ENCODE results near the gene GRK3. TPM values are rescaled to one million over a fixed set of nuclear protein-coding genes. Genes with fewer than 3 reads are reported as not detected.

GRK3 gene
- total RNA-seq, 1 experiment from 2014 or later: 14.6 TPM

- TF ChIP-seq, protein P1, sequence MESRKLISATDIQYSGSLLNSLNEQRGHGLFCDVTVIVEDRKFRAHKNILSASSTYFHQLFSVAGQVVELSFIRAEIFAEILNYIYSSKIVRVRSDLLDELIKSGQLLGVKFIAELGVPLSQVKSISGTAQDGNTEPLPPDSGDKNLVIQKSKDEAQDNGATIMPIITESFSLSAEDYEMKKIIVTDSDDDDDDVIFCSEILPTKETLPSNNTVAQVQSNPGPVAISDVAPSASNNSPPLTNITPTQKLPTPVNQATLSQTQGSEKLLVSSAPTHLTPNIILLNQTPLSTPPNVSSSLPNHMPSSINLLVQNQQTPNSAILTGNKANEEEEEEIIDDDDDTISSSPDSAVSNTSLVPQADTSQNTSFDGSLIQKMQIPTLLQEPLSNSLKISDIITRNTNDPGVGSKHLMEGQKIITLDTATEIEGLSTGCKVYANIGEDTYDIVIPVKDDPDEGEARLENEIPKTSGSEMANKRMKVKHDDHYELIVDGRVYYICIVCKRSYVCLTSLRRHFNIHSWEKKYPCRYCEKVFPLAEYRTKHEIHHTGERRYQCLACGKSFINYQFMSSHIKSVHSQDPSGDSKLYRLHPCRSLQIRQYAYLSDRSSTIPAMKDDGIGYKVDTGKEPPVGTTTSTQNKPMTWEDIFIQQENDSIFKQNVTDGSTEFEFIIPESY (IDR thresholded peaks at IDR 0.05; ENCODE audit: extremely low read depth, insufficient replicate concordance, low read length): no peak
- no peak for TF ChIP-seq EZH2 (IDR thresholded peaks at IDR 0.05)
- no peak for TF ChIP-seq CTCF (IDR thresholded peaks at IDR 0.05 in 2 of 3, conservative IDR thresholded peaks at IDR 0.05 in 1 of 3; ENCODE audit: borderline replicate concordance in 1 of 3, insufficient read depth in 1 of 3, low read depth in 2 of 3, low read length in 2 of 3)
- no peak for TF ChIP-seq CEBPB (IDR thresholded peaks at IDR 0.05; ENCODE audit: low read depth)
- TF ChIP-seq CBX3 (IDR thresholded peaks at IDR 0.05; ENCODE audit: low read depth): no peak
- TF ChIP-seq, protein P2, sequence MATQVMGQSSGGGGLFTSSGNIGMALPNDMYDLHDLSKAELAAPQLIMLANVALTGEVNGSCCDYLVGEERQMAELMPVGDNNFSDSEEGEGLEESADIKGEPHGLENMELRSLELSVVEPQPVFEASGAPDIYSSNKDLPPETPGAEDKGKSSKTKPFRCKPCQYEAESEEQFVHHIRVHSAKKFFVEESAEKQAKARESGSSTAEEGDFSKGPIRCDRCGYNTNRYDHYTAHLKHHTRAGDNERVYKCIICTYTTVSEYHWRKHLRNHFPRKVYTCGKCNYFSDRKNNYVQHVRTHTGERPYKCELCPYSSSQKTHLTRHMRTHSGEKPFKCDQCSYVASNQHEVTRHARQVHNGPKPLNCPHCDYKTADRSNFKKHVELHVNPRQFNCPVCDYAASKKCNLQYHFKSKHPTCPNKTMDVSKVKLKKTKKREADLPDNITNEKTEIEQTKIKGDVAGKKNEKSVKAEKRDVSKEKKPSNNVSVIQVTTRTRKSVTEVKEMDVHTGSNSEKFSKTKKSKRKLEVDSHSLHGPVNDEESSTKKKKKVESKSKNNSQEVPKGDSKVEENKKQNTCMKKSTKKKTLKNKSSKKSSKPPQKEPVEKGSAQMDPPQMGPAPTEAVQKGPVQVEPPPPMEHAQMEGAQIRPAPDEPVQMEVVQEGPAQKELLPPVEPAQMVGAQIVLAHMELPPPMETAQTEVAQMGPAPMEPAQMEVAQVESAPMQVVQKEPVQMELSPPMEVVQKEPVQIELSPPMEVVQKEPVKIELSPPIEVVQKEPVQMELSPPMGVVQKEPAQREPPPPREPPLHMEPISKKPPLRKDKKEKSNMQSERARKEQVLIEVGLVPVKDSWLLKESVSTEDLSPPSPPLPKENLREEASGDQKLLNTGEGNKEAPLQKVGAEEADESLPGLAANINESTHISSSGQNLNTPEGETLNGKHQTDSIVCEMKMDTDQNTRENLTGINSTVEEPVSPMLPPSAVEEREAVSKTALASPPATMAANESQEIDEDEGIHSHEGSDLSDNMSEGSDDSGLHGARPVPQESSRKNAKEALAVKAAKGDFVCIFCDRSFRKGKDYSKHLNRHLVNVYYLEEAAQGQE (IDR thresholded peaks at IDR 0.05; ENCODE audit: low read depth): no peak
- no peak for TF ChIP-seq EZH2phosphoT487 (IDR thresholded peaks at IDR 0.05; ENCODE audit: borderline replicate concordance)
- TF ChIP-seq POLR2A (IDR thresholded peaks at IDR 0.05; ENCODE audit: borderline replicate concordance, extremely low read depth, insufficient read depth, insufficient read length): no peak
- TF ChIP-seq ELF1 (IDR thresholded peaks at IDR 0.05; ENCODE audit: borderline replicate concordance, low read depth): no peak
- no peak for TF ChIP-seq POLR2AphosphoS5 (IDR thresholded peaks at IDR 0.05; ENCODE audit: low read depth, low read length)
- no peak for TF ChIP-seq ATF3 (IDR thresholded peaks at IDR 0.05)
- no peak for TF ChIP-seq SIN3A (IDR thresholded peaks at IDR 0.05; ENCODE audit: low read depth)
- no peak for TF ChIP-seq MAX (IDR thresholded peaks at IDR 0.05)
- TF ChIP-seq YY1 (IDR thresholded peaks at IDR 0.05; ENCODE audit: extremely low read depth, insufficient replicate concordance, low read depth, low read length): no peak
- Histone ChIP-seq H3K4me1 (ENCODE audit: control insufficient read depth in 1 of 2, insufficient read depth in 2 of 2, low read length in 2 of 2) (no peaks in the 10 kb centered on the region), H3K27me3 (ENCODE audit: insufficient read depth, low read length) (no peaks in the 10 kb centered on the region), H3K79me2 (ENCODE audit: insufficient read depth, low read length) (no peaks in the 10 kb centered on the region), H3K4me2 (ENCODE audit: low read length) (no peak overlapping the region), H3K4me3 (replicated peaks in 1 of 2; ENCODE audit: low read depth in 1 of 2, low read length in 2 of 2) (no peak overlapping the region), H3K9ac (ENCODE audit: low read length) (no peak overlapping the region), H2AFZ (ENCODE audit: low read depth, low read length, poor library complexity, severe bottlenecking) (no peak overlapping the region), H3K9me3 (ENCODE audit: control insufficient read depth in 1 of 2, insufficient read depth in 1 of 2, low read depth in 1 of 2, low read length in 2 of 2) (peaks cover 0 to 3% of the 10 kb centered on the region in 2 experiments; a peak in 1 of 4 replicates), H3K27ac (ENCODE audit: low read depth, low read length) (no peak overlapping the region), H3K36me3 (ENCODE audit: control insufficient read depth in 1 of 2, insufficient read depth in 2 of 2, low read length in 2 of 2) (no peaks in the 10 kb centered on the region), H3K9me2 (ENCODE audit: insufficient read depth) (no peaks in the 10 kb centered on the region), H4K20me1 (ENCODE audit: insufficient read depth) (no peaks in the 10 kb centered on the region)
- ATAC-seq: no peak
- intact Hi-C loops (cut with micrococcal nuclease): no loop called here
- BruUV-seq (replicated peaks): no TSS peak
- RAD21 ChIA-PET (ENCODE audit: low non-redundant PET in 1 of 2, low total read pairs in 2 of 2, uncharacterized antibody in 2 of 2, unreplicated experiment in 2 of 2): no interaction called here
- POLR2A ChIA-PET: no interaction called here
- DNase-seq (ENCODE audit: low read depth, low spot score): no peak
- CTCF ChIA-PET: no interaction called here
Measured at GRCh38 chr22:25766418-25766817, 201.9 kb downstream of the GRK3 start.
